Gastroesophageal sphincter (tissue), 3 donors: ENCODE data around the gene NLRP10.

Experiments
- POLR2A ChIP-seq, 2 donors: fragments of 450-650 bp; IDR thresholded peaks; one replicate each; pipeline ENCODE4 v1.6.1; 2017; ENCODE audit warnings: antibody characterized with exemption in 2 of 2, mild to moderate bottlenecking in 2 of 2, moderate library complexity in 1 of 2
- TF ChIP-seq, protein P1 (sequence below), 4 experiments: fragments of 200-600 bp in 2 of 4; fragments of 450-650 bp in 2 of 4; sonication (generic) in 1 of 4; IDR thresholded peaks; one replicate each; pipeline ENCODE4 v1.5.1; 2017 to 2019; ENCODE audit warnings: antibody characterized with exemption in 4 of 4, mild to moderate bottlenecking in 2 of 4, moderate library complexity in 2 of 4

DNA sequence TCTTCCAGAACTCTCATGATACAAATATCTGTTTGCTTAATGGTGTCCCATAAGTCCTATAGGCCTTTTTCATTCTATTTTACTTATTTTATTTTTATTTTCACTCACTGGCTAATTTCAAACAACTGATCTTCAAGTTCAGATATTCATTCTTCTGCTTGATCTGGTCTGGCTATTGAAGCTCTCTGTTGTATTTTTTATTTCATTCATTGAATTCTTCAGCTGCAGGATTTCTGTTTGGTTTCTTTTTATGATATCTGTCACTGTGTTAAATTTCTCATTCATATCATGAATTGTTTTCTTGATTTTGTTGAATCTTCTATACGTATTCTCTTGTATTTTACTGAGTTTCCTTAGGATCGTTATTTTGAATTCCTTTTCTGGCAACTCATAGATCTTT is 21.1 kb downstream of the NLRP10 start:
- TF ChIP-seq, protein P1, sequence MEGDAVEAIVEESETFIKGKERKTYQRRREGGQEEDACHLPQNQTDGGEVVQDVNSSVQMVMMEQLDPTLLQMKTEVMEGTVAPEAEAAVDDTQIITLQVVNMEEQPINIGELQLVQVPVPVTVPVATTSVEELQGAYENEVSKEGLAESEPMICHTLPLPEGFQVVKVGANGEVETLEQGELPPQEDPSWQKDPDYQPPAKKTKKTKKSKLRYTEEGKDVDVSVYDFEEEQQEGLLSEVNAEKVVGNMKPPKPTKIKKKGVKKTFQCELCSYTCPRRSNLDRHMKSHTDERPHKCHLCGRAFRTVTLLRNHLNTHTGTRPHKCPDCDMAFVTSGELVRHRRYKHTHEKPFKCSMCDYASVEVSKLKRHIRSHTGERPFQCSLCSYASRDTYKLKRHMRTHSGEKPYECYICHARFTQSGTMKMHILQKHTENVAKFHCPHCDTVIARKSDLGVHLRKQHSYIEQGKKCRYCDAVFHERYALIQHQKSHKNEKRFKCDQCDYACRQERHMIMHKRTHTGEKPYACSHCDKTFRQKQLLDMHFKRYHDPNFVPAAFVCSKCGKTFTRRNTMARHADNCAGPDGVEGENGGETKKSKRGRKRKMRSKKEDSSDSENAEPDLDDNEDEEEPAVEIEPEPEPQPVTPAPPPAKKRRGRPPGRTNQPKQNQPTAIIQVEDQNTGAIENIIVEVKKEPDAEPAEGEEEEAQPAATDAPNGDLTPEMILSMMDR (IDR thresholded peaks at IDR 0.05), result no peak
- no peak for TF ChIP-seq POLR2A (IDR thresholded peaks at IDR 0.05)
